ENCODE results near the gene JPH3.
"Not testable (repeated sequence)": the region's sequence is repeated elsewhere in the genome, so short reads cannot be mapped to it uniquely, and the experiment has no call there.

Gene JPH3

GRCh38 chr16:87715231-87715630, 112.9 kb downstream of the JPH3 start:
- DNase-seq (ENCODE audit: low read depth in 2 of 2): no peak

DNA sequence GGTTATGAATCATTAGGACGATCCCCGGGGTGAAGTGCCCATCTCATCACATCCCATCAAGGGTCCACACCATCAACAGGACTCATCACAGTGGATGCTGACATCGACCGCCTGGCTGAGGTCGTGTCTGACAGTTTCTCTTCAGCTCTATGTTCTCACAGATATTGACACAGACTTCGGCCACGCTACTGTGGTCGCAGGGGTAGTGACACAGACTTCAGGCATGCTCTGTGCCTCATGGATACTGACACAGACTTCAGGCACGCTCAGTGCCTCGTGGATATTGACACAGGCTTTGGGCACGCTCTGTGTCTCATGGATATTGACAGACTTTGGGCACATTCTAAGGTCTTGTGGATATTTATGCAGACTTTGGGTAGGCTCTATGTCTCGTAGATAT, 113.3 kb downstream of the JPH3 start:
- DNase-seq (ENCODE audit: low read depth in 2 of 2): no peak

GRCh38 chr16:87718831-87719230, 116.5 kb downstream of the JPH3 start:
- DNase-seq (ENCODE audit: low read depth in 2 of 2): not testable (repeated sequence)

DNA sequence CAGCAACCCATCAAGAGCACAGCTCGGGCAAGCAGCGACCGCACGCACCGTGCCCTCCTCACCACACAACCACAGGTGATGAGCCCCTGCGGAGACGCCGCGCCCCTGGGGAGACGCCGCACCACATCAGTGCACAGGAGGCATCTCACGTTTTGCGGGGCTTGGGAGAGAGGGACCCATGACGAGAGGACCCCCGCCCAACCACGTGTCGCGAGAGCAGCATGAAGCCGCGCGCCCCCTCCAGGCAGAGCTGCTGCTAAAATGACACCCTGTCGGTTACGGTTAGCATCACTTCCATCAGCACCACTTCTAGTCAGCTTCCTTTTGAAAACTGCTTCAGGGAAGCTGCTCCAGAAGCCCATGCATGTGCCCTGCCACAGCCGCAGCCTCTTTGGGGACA, 118.1 kb downstream of the JPH3 start:
- no peak for DNase-seq (ENCODE audit: low read depth in 2 of 2)

- DNase-seq (ENCODE audit: low read depth in 2 of 2): no peak
Measured at GRCh38 chr16:87721622-87722585, 119.6 kb downstream of the JPH3 start.

DNA sequence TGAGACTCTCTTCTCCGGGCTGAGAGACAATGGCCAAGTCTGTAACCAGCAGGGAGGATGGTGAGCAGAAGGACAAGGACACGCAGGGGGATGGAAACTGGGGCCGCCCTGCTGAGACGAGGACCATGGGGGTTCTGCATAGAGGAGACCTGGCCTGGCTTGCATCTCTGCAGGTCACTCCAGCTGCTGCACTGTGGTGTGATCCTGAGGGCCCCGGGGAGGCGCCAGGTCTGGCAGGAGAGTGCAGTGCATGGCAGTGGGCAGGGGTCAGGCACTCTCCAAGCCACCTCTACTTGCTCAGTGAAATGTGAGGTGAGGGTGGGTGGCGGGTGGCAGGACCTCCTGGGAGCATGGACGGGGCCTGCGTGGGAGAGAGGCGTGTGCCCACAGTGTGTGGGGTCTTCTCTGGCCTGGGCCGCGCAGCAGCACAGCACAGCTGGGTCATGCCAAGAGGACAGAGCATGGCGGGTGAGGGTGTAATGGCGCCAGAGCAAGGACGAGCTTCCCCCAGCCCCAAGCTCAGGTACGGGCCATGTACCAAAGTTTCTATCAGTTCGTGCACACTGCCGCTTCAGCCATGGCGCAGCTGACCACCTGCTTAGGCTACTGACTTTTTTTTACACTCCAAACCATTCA, 120.4 kb downstream of the JPH3 start:
- no peak for DNase-seq (ENCODE audit: low read depth in 2 of 2)

GRCh38 chr16:87723226-87723623, 120.9 kb downstream of the JPH3 start:
- no peak for DNase-seq (ENCODE audit: low read depth in 2 of 2)

DNA sequence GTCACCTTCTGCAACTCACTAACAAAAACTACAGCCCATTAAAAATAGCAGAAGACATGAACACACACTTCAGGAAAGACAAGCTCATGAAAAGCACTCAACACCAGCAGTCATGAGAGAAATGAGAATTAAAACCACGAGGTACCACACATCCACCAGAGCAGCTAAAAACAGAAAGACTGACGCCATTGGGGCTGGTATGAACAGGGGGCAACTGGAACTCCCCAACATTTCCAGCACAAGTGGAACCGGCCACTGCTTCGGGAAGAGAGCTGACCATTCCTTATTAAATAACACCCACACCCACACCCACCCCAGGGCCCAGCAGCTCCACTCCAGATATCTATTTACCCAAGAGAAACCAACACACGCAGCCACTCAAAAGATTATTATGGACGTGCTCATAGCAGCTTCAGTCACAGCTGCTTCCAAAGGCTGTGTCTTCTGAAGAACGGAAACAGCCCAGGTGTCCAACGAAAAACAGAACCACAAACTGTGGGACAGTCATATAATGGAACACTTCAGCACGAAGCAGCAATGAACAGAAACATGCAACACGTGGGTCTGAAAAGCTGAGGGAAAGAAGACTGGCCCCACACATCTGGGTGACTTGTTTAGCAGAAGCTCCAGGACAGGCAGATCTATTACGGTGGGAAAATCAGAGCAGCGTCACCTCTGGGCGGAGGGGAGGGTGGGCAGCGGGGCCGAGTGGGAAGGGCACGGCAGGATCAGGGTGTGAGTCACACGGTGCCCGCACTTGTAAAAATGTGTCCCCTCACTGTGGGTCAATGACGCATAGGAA, 122.4 kb downstream of the JPH3 start:
- DNase-seq (ENCODE audit: low read depth in 2 of 2): no peak

GRCh38 chr16:87725596-87726235, 123.4 kb downstream of the JPH3 start:
- no peak for DNase-seq (ENCODE audit: low read depth in 2 of 2)

GRCh38 chr16:87726577-87726976, 124.3 kb downstream of the JPH3 start:
- DNase-seq (ENCODE audit: low read depth in 2 of 2): not testable (repeated sequence)

DNA sequence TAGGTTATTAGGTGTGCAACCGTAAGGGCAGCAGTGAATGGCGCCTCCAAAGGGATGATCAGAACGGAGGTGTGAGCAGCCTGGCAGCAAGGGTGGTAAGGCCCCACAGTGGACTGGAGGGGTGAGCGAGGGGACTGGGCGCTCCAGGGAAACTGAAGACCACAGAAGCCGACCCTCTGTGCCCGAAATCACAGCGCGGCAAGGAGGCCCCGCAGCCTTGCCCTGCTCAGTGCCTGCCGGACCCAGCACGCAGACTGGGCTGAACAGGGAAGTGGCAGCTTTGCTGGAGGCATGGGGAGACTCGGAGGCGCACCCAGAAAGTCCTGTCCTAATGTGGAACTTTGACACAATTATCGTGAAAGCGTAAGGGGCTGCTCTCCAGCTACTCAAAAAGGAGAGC, 125.0 kb downstream of the JPH3 start:
- no peak for DNase-seq (ENCODE audit: low read depth in 2 of 2)

GRCh38 chr16:87728026-87728425, 125.7 kb downstream of the JPH3 start:
- DNase-seq (ENCODE audit: low read depth in 2 of 2): no peak

DNA sequence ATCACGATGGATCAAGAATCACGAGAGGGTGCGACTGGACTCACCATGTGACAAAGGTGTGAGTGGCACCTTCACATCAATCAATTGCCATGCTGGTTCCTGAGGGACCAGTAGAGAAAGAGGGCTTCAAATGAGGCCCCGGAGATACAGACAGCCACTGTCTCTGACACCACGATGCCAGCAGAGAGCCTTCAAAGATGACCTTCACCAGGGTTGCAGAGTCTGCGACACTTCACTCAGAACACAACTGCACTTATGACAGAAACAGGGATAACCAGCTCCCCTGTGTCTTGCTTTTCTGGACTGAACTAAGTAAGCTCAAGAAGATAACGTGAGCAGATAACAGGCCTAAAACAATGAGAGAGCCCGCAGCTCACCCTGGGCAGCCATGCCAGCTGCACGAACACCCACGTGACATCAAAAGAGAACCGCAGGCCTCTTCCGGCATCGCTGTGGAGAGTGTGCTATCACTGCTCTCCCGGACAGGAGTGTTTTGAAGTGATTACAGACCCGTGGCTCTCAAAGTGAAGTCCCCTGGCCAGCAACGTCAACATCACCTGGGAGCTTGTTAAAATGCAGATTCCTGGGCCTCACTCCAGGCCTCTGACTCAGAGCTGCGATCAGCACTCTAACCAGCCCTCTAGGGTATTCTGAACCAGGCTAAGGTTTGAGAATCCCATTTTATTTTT, 127.1 kb downstream of the JPH3 start:
- no peak for DNase-seq (ENCODE audit: low read depth in 2 of 2)

GRCh38 chr16:87731607-87732006, 129.3 kb downstream of the JPH3 start:
- DNase-seq (ENCODE audit: low read depth in 2 of 2): no peak

DNA sequence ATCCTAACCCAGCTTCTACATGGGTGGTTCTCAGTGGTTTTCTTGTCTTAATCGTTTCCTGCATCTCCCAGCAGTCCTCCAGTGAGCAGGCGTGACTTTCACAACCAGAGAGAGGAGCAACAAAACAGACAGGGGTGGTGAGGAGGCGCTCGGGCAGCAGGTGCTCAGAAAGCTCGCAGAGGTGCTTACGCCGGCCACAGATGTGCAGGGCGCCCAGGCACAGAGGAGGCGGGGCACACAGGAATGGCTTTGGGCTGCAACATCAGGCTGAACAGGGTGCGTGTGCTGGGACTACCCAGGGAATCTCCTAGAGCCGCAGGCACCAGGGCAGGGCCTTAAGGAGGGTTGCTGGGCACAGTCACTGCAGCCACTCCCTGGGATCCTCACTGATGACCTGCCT, 130.9 kb downstream of the JPH3 start:
- no peak for DNase-seq (ENCODE audit: low read depth in 2 of 2)

DNA sequence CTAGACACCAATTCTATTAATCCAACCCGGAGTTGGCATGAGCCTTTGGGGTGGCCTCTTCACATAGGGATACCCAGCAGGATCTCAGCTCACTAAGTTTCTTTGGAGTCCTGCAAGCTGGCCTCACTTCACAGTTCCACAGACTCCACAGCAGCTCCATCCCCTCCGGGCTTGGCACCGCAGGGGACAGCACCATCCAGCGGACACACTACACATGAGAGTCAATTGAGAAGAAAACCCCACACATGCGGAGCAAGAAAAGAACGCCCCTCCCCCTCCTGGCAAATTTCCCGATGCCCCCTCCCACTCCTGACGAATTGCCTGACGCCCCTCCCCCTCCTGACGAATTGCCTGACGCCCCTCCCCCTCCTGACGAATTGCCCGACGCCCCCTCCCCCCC, 132.3 kb downstream of the JPH3 start:
- DNase-seq (ENCODE audit: low read depth in 2 of 2): no peak

DNA sequence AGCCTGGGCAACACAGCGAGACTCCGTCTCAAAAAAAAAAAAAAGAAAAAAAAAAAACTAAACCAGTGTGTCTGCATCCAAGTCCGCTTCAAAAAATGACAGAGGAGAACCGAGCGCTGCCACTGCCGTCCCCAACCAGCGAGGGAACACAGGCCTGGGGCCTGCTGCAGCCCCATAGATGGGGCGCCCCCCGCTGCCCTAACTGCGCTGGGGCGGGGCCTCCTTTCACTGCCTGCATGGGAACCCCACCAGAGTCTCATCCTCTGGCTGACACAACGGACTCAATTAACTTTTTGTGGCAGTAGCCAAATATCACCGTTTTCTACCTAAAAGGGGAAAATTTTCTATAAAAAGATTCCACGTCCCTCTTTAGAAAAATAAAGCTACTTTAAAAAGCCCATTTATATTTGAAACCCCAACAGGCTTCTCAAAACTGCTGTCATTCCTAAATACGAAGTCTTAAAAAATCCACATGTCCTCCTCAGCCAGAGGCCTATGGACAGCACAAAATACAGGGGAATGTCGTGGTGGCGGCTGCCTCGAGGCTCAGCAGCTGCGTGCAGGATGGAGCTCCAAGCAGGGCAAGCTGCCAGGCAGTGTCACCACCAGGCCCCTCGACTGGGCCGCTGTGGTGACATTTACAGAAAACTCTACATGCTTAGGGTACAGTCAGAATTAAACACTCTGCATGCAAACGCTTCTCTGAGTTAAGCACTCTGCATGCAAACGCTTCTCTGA, 133.1 kb downstream of the JPH3 start:
- no peak for DNase-seq (ENCODE audit: low read depth in 2 of 2)

DNA sequence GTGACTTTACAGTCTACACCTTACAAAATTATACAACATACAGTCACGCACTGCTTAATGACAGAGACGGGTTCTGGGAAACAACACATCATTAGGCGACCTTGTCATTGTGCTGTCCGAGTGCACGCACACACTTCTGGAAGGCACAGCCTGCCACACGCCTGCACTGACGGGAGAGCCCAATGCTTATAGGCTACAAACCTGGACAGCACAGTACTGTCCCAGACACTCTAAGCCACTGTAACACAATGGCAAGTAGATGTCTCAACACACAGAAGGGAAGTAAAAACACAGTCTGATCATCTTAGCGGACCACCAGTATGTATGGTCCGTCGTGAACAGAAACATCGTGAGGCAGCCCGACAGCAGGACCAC, 133.7 kb downstream of the JPH3 start:
- no peak for DNase-seq (ENCODE audit: low read depth in 2 of 2)

DNA sequence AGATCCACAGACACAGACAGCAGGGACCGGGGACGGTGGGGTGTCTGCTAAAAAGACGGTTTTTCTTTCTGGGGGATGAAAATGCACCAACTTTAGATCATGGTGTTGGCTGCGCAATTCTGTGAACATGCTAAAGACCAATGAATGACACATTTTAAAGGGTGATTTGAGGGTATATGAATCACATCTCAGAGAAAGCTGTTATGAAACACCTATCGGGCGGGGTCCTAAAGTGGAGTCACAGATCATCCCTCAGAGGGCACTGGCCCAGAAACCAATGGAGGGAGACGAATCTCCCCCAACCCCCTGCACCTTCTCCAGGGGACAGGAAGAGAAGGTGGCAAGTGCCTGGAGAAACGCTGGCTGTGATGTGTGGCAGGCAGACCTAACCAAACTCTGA, 137.5 kb downstream of the JPH3 start:
- no peak for DNase-seq (ENCODE audit: low read depth in 2 of 2)

GRCh38 chr16:87740441-87740840, 138.1 kb downstream of the JPH3 start:
- no peak for DNase-seq (ENCODE audit: low read depth in 2 of 2)
